IPS-11a (cell line): ENCODE data around the gene LCN2.

Experiments
- H3K4me3 ChIP-seq: one replicate; pipeline ENCODE4 v1.5.1; 2013; ENCODE audit warnings: low read depth, low read length, control low read depth

Gene LCN2

DNA sequence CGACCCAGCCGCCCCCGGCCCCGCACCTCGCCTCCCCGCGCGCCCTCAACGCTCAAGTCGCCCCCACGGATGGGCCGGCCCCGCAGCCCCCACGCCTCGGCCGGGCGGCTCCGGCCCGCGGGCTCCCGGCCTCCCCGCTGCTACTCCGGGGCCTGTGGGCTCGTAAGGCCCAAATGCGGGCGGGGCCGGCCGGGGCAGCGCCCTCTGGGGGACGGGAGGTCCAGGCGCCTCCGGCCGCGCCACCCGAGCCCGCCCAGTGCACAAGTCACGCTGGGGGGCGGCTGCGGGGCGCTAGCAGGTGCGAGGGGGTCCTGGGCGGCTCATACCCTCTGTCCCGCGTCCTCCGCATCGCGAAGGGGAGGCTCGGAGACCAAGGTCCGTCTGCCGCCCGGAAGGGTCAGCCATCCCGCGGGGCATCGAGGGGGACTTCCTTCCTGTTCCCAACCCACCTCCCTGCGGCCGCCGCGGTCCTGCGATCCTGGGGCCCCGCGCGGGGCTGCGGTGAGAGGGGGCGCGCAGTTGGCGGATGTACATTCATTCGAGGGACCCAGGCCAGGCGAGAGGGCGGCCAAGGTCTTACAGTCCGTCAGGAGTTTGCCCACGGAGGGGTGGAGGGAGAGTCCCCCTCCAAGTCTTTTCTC is 42.3 kb downstream of the LCN2 start, which contains the start of gene CIZ1:
TSS of gene CIZ1 (minus strand) at position 167 of the 641 bp plus-strand sequence. CDS start 715 bp downstream, outside the sequence.
- H3K4me3 ChIP-seq = peak within 1 kb of the TSS; percentile 71

DNA sequence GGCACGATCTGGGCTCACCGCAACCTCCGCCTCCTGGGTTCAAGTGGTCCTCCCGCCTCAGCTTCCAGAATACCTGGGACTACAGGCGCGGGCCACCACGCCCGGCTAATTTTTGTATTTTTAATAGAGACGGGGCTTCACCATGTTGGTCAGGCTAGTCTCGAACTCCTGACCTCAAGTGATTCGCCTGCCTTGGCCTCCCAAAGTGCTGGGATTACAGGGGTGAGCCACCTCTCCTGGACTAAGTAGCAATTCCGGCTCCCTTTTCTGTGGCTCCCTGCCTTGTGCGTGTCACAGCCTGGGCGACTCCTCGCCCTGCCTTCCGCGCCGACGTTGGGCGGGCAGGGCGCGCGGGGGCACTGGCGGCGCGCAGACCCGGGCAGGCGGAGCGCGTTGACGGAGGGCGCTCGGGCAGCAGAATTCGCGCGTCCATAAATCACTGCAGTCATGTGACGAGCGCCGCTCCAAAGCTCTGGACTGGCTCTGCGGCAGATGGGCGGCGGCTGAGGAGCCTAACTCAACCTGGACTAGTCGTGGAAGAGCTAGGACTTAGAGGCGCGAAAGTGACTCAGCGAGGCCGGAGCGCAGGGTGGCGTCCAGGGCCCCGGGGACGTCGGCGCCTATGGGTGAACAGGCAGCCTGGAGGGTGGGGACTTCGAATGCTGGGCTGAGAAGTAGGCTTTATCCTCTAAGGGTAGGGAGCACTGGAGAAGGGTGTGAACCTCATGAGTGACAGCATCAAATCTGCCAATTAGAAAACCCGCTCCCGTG is 43.5 kb downstream of the LCN2 start:
- no peak overlapping the region for H3K4me3 ChIP-seq

DNA sequence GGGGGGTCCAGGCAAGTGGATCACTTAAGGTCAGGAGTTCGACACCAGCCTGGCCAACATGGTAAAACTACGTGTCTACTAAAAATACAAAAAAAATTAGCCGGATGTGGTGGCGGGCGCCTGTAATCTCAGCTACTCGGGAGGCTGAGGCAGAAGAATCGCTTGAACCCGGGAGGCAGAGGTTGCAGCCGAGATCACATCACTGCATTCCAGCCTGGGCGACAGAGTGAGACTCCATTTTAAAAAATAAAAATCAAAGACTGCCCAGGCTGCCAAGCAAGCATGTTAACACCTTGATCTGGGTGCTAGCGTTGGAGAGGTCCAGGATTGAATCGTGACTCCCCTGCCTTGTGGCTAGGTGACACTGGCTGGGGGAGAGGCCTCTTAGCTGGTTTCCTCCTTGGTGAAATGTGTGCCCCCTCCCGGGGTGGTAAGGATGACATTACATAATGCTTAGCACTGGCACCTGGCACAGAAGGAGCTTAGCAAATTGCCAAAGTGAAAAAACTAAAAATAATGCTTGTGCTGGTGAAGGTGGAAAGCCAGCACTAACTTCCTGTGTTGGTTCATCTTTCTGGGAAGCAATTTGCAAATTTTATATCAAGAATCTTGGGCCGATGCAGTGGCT is 44.3 kb downstream of the LCN2 start:
- H3K4me3 ChIP-seq = no peak overlapping the region

DNA sequence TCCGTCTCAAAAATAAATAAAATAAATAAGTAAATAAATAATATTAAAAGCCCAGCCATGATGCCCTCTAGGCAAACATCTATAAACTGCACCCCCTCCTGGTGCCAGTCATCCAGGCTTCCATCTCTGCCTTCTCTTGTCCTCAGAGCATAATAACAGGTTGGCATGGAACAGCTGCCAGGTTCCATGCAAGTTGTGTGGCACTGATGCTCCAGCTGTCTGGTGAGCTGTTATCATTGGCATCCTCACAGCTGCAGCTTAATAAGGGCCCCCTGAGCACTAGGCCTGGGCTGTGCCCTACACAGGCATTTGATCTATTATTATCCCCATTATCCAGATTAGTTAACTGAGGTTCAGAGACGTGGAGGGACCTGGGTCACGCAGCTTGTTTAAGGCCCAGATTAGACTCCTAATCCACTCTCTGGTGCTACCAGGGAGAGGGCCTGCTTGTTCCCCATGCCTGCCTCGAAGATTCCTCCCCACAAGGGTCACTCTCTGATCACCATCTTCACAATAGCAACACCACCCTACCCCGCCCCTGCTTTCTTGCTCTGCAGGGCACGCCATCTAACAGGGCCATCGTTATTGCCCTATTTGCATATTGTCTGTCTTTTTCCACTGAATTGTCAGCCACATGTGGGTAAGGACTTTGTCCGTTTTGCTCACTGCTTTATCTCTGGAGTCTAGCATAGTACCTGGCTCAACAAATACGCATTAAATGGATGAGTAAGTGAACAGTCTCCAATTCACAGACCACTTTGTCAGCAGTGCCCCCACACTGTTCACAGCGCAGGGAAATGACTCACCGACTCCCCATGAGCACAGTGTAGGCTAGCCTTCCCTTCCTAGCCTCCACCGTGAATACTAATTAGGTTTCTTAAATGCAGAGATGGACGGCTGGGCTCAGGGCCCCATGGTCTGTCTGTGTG is 52.5 kb downstream of the LCN2 start:
- no peak overlapping the region for H3K4me3 ChIP-seq

DNA sequence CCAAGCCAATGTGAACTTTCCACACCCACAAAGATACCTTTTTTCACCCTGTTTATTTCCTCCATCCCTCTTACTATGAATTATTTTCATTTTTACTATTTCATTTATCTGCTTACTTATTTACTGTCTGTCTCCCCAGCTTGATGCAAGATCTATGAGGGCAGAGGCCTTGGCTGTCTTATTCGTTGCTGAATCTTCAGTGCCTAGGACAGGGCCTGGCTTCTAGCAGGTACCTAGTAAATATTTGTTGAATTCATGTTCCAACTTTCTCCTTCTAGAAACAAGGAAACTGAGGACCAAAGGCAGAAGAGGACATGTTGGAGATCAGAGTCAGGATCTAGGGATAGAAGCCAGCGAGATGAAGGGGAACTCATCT is 53.4 kb downstream of the LCN2 start:
- H3K4me3 ChIP-seq = no peak overlapping the region
